HT1080 (cell line): Measurements from ENCODE around the gene ARHGDIA. TPM values are rescaled to one million over a fixed set of nuclear protein-coding genes. Genes with fewer than 3 reads are reported as not detected.

ENCODE experiments used
- DNase-seq: peaks from one replicate; pipeline ENCODE4 v3.0.0-alpha.2; 2015; ENCODE audit warnings: low read depth
- total RNA-seq: library from RNA; depleted of rRNA; stranded (reverse); fragments of >200 nt; shearing (Covaris generic); gene quantifications from 2 replicates; pipeline ENCODE4 v1.2.3, GENCODE V29; 2014

The ARHGDIA gene
- total RNA-seq, 1 experiment from 2014 or later, result 315 TPM

DNA sequence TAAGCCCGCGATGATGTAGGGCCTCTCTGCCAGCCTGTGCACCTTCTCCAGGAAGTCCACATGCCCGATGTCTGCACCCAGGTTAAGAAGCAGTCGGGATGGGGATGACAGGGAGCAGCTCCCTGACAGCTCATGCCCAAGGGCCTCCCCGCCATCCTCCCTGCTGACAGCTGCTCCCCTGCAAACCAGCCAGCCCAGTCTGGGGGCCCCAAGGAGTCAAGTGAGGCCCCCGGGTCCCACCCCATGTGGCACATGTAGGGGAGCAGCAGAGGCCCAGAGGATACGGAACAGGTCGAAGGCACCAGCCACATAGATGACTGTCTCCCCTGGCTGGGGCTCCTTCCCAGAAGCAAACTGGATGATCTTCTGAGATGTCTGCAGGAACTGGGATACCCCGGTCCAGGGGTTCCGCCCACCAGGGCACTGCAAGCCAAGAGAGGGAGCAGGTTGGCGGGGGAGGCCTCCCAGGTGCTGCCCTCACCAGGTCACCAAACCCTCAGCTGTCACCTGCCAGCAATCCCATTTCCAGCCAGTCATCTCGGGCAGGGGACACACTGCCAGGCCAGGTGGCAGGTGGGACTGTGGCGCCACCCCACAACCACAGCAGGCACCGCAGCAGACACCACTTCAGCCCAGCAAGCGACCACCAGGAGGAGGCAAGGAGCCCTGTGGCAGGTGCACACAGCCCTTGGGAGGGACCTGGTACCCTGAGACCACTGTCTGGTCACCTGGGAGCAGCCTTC, 35.5 kb upstream of the ARHGDIA start:
- no peak for DNase-seq

DNA sequence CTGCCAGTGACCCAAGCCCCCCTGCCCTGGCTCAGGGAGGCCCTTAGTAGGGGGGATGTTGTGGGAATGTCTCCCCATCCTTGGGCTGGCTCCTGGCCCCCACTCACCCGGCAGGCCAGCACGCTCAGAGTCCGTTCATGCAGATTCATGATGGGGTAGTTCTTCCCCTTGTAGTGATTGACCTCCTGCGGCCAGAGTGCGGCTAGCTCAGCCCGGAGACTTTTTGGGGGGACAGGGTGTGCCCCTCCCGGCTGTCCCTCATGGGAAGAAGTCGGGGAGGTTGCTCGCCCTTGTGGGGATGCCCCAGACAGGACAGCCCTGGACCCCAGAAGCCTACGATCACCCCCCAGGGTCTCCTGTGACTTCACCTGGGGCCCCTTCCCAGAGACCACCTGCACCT, 34.9 kb upstream of the ARHGDIA start:
- no peak for DNase-seq

DNA sequence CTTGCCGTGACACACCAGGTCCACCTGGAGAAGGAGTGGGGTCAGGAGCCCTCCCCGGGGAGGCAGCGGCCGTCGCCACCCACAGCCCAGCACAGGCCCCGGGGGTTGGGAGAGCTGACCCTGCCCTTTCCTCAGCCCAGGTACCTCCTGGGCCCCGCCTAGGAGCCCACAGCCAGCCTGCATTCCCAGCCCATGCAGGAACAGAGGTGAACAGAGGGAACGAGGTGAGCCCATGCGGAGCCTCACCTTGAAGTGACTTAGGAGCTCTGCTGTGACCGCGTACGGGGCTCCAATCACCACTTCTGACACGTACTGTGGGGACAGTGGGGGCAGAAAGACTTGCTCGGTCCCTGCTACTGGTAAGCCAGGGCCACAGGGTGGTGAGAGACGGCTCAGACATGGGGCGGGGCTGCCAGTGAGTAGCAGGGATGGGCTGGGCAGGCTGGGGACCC, 34.3 kb upstream of the ARHGDIA start:
- no peak for DNase-seq

DNA sequence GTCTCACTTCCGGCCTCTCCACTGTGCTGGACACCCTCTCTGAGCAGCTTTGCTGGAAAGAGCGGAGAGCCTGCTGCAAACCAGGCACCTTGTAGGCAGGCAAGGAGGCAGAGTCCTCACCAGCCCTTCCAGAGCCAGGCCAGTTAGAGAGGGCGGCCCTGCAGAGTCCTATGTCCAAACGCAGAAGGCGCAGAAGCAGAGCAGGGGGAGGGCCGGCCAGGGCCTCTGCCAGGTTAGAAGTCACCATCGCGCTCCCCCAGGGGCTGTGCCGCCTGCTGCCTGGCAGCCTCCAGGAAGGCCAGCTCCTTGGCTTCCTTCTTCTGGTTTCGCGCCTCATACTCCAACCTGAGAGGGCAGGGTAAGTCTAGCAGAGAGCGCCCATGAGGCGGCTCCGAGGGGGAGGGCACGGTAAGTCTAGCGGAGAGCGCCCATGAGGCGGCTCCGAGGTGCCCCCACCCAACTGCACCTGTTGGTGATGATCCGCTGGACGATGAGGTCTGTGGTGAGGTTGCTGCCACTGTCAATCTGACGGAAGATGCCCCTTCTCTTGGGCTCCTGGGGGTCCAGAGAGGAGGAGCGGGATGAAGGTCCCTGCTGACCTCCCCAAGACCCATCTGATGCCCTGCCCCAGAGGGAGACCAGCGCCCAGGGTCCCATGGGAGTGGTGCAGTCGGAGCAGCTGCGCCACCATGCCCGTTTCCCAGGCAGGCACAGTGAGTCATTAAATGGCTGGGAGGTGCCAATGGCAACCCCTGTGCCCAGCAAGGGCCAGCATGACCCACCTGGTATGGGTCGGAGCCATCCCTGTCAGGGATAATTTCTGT, 33.7 kb upstream of the ARHGDIA start:
- no peak for DNase-seq

GRCh38 chr17:81903896-81904599, 32.9 kb upstream of the ARHGDIA start:
- DNase-seq, result no peak

DNA sequence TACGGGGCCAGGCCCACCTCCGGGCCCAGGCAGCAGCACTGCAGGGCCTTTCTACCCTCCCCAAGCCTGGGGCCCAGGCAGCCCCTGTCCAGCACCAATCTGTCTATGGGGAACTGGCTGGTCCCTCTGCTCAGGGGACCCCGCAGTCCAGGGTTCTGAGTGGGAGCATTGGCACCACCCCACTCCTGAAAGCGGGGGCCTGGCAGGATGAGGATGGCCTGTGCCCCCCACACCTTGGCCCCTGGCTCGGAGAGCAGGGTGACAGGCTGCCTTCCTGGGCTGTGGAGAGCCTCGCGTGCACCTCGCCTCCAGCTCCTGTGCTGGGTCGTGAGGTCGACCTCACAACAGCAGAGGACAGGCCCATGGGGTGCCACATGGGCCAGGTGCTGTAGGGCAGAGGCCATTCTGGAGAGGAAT, 32.3 kb upstream of the ARHGDIA start:
- no peak for DNase-seq

DNA sequence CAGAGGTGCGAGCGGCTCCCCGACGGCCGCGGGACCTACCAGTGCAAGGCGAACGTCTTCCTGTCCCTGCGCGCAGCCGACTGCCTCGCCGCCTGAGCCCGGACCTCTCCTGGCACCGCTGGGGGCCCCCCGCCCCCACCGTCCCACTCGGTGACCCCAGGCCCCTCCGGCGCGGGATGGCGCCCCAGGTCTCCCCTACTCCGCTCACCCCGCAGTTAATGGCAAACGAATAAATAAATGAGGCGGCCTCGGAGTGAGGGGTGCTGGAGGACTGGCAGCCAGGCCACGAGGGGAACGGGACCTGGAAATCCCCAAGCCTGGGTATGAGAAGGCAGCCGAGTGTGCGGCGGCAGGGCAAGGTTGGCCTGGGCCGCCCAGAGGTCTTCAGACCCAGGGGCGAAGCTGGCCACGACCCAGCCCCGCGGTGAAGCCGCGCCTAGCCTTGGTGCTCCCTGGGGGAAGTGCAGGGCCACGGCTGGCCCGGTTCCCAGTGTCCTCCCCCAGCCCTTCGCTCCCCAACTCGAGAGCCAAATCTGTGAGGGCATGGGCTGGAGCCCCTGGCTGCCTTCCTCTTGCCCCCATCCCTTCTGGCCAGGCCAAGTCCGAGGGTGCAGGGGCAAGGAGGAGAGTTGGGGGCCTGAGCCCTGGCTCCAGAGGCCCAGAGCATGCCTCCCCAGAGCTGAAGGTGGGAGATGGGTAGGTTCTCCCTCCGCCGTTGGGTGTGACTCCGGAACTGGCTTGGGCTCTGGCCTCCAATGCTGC, 31.7 kb upstream of the ARHGDIA start:
- DNase-seq, result no peak

GRCh38 chr17:81902023-81902652, 31.0 kb upstream of the ARHGDIA start, which contains the start of gene NPB:
Gene NPB (plus strand): TSS chr17:81902238. CDS start chr17:81902278, 40 bp downstream.
- no peak for DNase-seq

- no peak for DNase-seq
Observed at GRCh38 chr17:81901167-81902022, 30.3 kb upstream of the ARHGDIA start.

GRCh38 chr17:81900181-81900820, 29.2 kb upstream of the ARHGDIA start:
- DNase-seq, result no peak

- no peak for DNase-seq
Observed at GRCh38 chr17:81899514-81900166, 28.5 kb upstream of the ARHGDIA start.

DNA sequence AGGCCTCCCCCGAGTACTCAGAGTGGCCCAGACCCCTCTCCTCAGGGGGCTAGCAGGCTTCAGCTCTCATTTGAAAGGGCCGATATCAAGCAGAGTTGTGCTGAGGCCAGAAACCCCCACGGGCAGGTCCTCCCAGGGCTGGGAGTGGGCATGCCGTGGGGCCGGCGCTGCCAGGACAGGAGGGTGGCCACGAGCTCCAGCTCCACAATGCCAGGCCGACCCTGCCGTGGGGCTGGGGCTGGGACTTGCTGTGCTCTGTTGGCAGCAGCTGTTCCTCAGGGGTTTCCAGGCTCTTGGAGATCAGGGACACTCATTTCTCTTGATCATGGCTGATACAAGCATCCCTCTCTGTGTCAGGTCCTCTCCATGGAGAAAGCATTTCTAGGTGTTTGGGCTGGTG, 27.7 kb upstream of the ARHGDIA start:
- DNase-seq, result no peak

DNA sequence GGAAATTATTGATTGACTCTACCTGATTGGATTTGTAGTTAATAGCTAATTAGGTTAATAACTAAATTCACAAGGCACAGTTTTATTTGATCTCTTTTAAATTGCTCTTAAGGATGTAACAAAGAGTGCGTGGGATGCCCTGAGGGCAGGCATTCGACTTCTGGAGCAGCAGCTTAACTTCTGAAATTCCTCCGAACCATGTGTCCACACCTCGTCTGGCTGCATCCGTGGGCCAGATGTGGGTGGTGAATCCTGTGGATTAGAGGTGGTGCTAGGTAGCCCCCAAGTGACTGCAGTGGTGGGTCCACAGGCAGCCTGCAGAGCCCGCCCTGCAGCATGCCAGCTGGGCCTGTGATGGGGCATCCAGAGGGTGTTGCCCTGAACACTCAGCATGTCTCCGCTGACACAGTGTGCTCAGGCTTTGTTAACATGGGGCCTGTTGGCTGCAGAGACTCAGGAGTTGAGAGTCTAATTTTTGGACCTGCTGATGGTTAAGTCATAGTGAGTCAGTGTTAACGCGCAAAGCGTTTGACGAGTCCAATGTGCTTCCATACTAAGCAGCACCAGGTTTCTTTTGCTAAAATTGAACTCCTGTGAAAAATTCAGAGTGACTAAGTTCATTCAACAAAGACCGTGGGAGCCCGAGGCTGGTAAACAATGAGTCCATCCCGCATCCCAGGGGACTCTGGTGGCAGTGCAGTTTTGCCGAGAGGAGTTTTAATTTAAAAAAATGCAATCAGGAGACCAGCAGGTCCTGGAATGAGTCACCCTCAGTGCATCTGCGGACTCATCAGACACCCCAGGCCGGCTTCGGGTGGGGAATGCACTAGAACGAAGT, 27.1 kb upstream of the ARHGDIA start:
- DNase-seq, result peak; percentile 97

DNA sequence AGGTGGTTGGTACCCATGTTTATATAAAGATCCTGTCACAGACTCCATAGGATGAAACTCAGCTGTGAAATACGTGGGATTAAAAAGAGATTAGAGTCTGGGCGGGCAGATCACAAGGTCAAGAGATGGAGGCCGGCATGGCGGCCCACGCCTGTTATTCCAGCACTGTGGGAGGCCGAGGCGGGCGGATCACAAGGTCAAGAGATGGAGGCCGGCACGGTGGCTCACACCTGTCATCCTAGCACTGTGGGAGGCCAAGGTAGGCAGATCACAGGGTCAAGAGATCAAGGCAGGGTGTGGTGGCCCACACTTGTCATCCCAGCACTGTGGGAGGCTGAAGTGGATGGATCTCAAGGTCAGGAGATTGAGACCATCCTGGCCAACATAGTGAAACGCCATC, 24.3 kb upstream of the ARHGDIA start:
- DNase-seq, result no peak

DNA sequence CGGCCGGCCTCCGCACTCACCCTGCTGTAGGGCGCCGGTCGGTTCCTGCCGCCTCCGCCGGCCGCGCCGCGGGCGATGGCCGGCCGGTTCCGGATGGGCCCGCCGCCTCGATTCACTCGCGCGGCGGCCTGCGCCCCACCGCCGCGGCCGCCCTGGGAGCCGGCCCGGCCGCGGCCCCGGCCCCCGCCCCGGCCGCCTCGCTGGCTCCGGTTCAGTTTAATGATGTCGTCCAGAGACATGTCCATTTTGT, 20.1 kb upstream of the ARHGDIA start:
- no peak for DNase-seq

DNA sequence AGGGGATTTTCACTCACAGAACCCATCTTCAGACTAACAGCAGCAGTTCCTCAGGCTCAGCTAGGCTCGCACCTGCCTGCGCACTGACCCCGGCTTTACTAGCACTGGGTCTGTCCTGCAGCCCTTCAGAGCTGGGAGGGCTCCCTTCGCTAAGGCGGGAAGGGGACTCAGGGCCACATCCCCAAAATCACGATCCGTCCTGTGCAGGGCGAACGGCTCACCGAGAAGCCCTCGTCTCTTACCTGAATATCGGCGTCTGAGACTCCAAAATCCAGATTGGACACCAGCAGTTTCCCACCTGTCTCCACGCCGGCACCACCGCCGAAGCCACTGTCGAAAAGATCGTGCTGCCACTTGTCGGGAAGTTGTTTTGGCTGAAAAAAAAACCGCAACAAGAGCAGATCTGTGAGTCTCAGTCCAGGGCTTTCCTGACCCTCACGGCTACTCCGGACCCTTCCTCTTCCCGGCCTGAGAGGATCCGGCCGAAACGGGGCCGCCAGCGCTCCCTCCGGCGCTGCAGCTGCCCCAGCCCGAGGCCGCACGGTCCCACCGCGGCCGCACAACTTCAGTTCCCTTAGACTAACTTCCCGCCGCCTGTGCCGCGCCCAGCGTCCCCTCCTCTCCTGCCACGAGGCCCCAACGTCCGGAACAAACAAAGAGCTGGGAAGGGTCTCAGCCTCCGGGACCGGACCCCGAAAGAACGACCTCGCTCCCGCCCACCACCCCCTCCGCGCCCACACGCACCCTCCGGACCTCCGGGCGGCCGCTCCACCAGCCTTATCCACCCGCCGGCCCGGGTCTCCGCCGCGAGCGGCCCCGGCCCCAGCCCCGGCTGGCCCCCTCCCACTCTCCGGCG, 19.5 kb upstream of the ARHGDIA start:
- no peak for DNase-seq

DNA sequence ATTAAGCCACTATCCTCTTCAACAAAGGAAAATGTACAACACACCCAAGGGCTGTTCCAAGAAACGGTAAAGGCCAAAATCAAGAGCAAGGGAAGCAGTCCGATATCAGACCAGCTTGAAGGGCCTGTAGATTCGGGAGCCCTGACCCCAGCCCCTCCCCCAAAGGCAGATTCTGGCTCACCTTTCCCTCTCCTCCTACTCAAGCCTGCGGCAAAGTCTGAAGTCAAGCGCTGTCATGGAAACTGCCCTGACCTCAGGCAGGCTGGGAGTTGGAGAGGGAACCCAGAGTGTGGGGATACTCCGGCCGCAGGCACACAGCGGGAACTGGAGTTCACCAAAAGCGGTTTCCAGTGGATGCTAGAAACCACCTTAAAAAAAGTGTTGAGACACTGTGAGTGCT, 18.5 kb upstream of the ARHGDIA start:
- no peak for DNase-seq
